HepG2 (cell line): ENCODE measurements around the gene PIP5KL1. TPM values are rescaled to one million over a fixed set of nuclear protein-coding genes. Genes with fewer than 3 reads are reported as not detected.

Source experiments
- CBX5 ChIP-seq: sonication (generic); formaldehyde crosslinking; IDR thresholded peaks from 2 replicates; pipeline ENCODE4 v1.4.0; 2020; ENCODE audit warnings: missing genetic modification reagents, borderline replicate concordance
- FOXP1 ChIP-seq, 2 experiments: fragments of 450-650 bp in 1 of 2; IDR thresholded peaks; 2 replicates each; pipeline ENCODE4 v1.6.1; 2017 to 2018; ENCODE audit warnings: antibody characterized with exemption in 1 of 2
- GZF1 ChIP-seq: sonication (generic); formaldehyde crosslinking; IDR thresholded peaks from 2 replicates; pipeline ENCODE4 v1.5.1; 2020; ENCODE audit warnings: mild to moderate bottlenecking, missing genetic modification reagents
- KDM2A ChIP-seq: sonication (generic); formaldehyde crosslinking; IDR thresholded peaks from 2 replicates; pipeline ENCODE4 v1.4.0; 2020; ENCODE audit warnings: low read depth, missing genetic modification reagents, borderline replicate concordance
- KDM6A ChIP-seq: IDR thresholded peaks from 2 replicates; pipeline ENCODE4 v1.6.1; 2016; ENCODE audit warnings: low read depth
- MED8 ChIP-seq: sonication (generic); formaldehyde crosslinking; IDR thresholded peaks from 2 replicates; pipeline ENCODE4 v1.8.1; 2023; ENCODE audit warnings: mild to moderate bottlenecking, missing genetic modification reagents; ENCODE audit not compliant: insufficient replicate concordance
- MZF1 ChIP-seq: sonication (generic); formaldehyde crosslinking; IDR thresholded peaks from 2 replicates; pipeline ENCODE4 v1.8.1; 2023; ENCODE audit warnings: mild to moderate bottlenecking, missing genetic modification reagents, borderline replicate concordance
- TBL1XR1 ChIP-seq: fragments of 150-350 bp; IDR thresholded peaks from 2 replicates; pipeline ENCODE4 v1.6.1; 2014; ENCODE audit warnings: borderline replicate concordance, low read length; ENCODE audit not compliant: partially characterized antibody
- ZFP62 ChIP-seq: sonication (generic); formaldehyde crosslinking; IDR thresholded peaks from 2 replicates; pipeline ENCODE4 v1.4.0; 2020; ENCODE audit warnings: missing genetic modification reagents
- polyA plus RNA-seq, 8 experiments: library from polyadenylated mRNA; depleted of rRNA in 3 of 8; stranded (reverse) in 7 of 8; unstranded in 1 of 8; fragments of >200 nt; fragmentation: Illumina TruSeq in 4 of 8; extraction: Trizol in 4 of 8; gene quantifications; 2 replicates each; pipeline versions ENCODE4 v1.2.1 to v1.2.3, GENCODE V29; 2011 to 2016; ENCODE audit warnings: low read depth in 4 of 8, missing spikeins in 1 of 8, mixed read lengths in 1 of 8; ENCODE audit not compliant: insufficient read depth in 1 of 8
- total RNA-seq, 5 experiments: library from RNA; depleted of rRNA; stranded (reverse); fragments of >200 nt; fragmentation: Illumina TruSeq; extraction: Trizol; gene quantifications; 2 replicates each; pipeline ENCODE4 v1.2.3, GENCODE V29; 2016; ENCODE audit warnings: low read depth in 1 of 5
- TF ChIP-seq, protein P1 (sequence below): sonication (generic); formaldehyde crosslinking; IDR thresholded peaks from 2 replicates; pipeline ENCODE4 v1.4.0; 2020; ENCODE audit warnings: mild to moderate bottlenecking, missing genetic modification reagents
- TF ChIP-seq, protein P2 (sequence below): IDR thresholded peaks from 2 replicates; pipeline ENCODE4 v1.6.1; 2016; ENCODE audit warnings: low read depth, control low read depth
- TF ChIP-seq, protein P3 (sequence below): sonication (generic); formaldehyde crosslinking; IDR thresholded peaks from 2 replicates; pipeline ENCODE4 v1.8.1; 2023; ENCODE audit warnings: mild to moderate bottlenecking, moderate library complexity, missing genetic modification reagents
- TF ChIP-seq, protein P4 (sequence below): IDR thresholded peaks from 2 replicates; pipeline ENCODE4 v1.6.1; 2018; ENCODE audit warnings: missing genetic modification reagents
- TF ChIP-seq, protein P5 (sequence below): IDR thresholded peaks from 2 replicates; pipeline ENCODE4 v1.6.1; 2016; ENCODE audit warnings: mild to moderate bottlenecking

PIP5KL1 gene
- total and polyA plus RNA-seq, 2 of the 13 experiments (the other 11 are each of a cell fraction or from before 2014, with no cell fraction given) = 0.20 to 0.49 TPM

DNA sequence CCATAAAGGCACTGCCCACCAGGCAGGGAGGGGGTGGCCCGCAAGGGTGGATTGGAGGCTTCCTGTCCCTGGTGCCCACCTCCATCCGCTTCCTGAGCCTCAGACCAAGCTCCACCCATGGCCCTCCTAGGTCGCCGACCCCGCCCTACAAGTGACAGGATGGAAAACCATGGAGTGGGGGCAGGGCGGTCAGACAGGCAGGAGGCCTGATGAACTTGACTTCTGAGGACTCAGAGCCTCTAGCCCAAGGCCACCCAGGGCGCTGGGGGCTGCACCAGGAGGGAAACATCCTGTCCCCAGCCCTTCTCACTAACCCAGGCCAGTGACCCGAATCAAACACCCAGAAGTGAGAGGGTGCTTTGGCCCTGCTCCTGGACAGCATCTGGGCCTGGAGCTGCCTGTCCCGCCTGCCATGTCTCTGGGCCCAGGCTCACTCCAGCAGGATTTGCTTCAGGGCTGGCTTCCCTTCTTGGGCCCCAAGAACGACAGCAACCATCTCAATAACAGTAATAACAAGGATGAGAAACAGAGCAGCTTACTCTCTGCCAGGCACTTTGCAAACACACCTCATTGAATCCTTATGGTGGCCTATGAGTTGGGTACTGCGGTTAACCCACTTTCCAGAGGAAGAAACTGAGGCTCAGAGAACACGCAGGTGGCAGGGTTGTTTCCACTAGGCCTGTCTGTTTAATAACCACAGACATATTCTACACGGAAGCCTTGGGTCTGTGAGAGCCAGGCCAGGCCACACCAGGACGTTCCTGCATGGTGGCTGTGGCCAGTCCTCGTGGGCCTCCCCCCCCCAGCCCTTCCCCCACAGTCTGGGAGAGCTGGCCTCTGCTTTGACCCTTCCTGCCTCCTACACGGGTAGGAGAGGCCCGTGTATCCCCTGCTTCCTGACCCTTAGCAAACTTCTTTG is 26.8 kb downstream of the PIP5KL1 start (continued):
- TF ChIP-seq, protein P1, sequence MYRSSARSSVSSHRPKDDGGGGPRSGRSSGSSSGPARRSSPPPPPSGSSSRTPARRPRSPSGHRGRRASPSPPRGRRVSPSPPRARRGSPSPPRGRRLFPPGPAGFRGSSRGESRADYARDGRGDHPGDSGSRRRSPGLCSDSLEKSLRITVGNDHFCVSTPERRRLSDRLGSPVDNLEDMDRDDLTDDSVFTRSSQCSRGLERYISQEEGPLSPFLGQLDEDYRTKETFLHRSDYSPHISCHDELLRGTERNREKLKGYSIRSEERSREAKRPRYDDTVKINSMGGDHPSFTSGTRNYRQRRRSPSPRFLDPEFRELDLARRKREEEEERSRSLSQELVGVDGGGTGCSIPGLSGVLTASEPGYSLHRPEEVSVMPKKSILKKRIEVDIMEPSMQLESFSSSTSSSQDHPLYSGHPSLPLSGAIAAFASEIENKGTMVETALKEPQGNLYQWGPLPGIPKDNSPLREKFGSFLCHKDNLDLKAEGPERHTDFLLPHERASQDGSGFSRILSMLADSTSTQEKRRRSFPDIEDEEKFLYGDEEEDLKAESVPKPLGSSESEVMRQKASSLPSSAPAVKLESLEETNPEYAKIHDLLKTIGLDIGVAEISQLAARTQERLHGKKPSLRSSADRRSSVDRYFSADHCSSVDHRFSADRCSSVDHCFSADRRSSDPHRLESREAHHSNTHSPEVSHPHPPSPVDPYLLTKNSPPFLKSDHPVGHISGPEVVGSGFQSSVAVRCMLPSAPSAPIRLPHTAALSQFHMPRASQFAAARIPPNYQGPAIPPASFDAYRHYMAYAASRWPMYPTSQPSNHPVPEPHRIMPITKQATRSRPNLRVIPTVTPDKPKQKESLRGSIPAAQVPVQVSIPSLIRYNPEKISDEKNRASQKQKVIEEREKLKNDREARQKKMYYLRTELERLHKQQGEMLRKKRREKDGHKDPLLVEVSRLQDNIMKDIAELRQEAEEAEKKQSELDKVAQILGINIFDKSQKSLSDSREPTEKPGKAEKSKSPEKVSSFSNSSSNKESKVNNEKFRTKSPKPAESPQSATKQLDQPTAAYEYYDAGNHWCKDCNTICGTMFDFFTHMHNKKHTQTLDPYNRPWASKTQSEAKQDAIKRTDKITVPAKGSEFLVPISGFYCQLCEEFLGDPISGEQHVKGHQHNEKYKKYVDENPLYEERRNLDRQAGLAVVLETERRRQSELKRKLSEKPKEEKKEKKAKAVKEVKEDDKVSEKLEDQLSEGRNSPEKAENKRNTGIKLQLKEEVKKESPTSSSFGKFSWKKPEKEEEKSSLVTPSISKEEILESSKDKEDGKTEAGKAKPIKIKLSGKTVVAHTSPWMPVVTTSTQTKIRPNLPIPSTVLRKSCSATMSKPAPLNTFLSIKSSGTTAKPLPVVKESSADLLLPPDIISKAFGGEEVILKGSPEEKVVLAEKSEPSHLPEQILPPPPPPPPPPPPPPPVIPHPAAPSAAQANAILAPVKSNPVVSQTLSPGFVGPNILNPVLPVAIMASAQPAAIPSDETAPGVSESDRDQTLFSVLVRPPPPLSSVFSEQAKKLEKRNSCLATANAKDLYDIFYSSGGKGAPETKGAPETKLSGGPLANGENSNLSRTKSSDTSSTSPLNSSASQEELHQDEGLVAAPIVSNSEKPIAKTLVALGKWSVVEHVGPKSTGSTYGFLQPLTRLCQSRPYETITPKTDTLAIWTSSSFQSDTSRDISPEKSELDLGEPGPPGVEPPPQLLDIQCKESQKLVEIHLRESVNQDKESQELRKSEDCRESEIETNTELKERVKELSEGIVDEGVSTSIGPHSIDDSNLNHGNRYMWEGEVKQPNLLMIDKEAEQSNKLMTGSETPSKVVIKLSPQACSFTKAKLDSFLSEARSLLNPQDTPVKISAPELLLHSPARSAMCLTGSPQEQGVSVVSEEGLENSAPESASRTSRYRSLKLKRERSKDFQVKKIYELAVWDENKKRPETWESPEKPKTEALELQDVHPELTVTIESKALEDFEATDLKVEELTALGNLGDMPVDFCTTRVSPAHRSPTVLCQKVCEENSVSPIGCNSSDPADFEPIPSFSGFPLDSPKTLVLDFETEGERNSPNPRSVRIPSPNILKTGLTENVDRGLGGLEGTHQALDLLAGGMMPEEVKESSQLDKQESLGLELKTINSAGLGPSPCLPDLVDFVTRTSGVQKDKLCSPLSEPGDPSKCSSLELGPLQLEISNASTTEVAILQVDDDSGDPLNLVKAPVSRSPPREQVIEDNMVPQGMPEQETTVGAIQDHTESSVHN (CRISPR knock-in tag) = peak; percentile 47; the same call in 1 of the 2 replicates
- TF ChIP-seq ZFP62 (no peak), KDM2A (CRISPR knock-in tag) (peak; percentile 76; the same call in 1 of the 2 replicates), TBL1XR1 (peak; percentile 88), KDM6A (peak; percentile 62), MED8 (CRISPR knock-in tag) (peak; percentile 9), MZF1 (CRISPR knock-in tag) (0 out of 2 replicates have a peak, but pooled peaks have one; percentile 26), FOXP1 (IDR thresholded peaks at IDR 0.05) (no peak), FOXP1 (CRISPR knock-in tag; IDR thresholded peaks at IDR 0.05) (peak; percentile 63), CBX5 (CRISPR knock-in tag) (peak; percentile 86; the same call in 1 of the 2 replicates), GZF1 (no peak)
- TF ChIP-seq, protein P2, sequence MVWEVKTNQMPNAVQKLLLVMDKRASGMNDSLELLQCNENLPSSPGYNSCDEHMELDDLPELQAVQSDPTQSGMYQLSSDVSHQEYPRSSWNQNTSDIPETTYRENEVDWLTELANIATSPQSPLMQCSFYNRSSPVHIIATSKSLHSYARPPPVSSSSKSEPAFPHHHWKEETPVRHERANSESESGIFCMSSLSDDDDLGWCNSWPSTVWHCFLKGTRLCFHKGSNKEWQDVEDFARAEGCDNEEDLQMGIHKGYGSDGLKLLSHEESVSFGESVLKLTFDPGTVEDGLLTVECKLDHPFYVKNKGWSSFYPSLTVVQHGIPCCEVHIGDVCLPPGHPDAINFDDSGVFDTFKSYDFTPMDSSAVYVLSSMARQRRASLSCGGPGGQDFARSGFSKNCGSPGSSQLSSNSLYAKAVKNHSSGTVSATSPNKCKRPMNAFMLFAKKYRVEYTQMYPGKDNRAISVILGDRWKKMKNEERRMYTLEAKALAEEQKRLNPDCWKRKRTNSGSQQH (CRISPR knock-in tag) = 0 out of 2 replicates have a peak, but pooled peaks have one; percentile 29
- TF ChIP-seq, protein P3, sequence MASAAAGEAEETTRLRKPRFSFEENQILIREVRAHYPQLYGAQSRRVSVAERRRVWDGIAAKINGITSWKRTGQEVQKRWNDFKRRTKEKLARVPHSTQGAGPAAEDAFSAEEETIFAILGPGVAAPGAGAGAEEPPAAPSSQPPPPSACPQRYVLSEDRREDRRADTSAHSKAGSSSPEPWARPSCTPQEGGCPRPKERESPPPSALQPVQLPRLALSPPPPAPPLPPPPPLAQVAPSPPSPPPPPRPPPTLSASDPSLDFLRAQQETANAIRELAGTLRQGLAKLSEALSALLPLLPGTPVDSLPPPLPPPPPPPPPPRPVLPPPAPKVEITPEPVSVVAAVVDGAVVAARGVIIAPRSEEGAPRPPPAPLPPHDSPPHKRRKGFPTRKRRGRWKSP = peak; percentile 86
- TF ChIP-seq, protein P4, sequence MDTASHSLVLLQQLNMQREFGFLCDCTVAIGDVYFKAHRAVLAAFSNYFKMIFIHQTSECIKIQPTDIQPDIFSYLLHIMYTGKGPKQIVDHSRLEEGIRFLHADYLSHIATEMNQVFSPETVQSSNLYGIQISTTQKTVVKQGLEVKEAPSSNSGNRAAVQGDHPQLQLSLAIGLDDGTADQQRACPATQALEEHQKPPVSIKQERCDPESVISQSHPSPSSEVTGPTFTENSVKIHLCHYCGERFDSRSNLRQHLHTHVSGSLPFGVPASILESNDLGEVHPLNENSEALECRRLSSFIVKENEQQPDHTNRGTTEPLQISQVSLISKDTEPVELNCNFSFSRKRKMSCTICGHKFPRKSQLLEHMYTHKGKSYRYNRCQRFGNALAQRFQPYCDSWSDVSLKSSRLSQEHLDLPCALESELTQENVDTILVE = peak; percentile 53; the same call in 1 of the 2 replicates
- TF ChIP-seq, protein P5, sequence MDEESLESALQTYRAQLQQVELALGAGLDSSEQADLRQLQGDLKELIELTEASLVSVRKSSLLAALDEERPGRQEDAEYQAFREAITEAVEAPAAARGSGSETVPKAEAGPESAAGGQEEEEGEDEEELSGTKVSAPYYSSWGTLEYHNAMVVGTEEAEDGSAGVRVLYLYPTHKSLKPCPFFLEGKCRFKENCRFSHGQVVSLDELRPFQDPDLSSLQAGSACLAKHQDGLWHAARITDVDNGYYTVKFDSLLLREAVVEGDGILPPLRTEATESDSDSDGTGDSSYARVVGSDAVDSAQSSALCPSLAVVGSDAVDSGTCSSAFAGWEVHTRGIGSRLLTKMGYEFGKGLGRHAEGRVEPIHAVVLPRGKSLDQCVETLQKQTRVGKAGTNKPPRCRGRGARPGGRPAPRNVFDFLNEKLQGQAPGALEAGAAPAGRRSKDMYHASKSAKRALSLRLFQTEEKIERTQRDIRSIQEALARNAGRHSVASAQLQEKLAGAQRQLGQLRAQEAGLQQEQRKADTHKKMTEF = peak; percentile 76
